Retinal pigment epithelial cell (primary cell): Measurements from ENCODE around the gene CTTNBP2NL.

Source experiments
- DNase-seq: peaks from one replicate; pipeline ENCODE4 v3.0.0-alpha.2; 2010; ENCODE audit warnings: low read depth
- H3K4me3 ChIP-seq: 2 replicates; pipeline ENCODE4 v1.5.1; 2011; ENCODE audit warnings: mild to moderate bottlenecking, low read length, control low read depth, moderate library complexity
- CTCF ChIP-seq: conservative IDR thresholded peaks from 2 replicates; pipeline ENCODE4 v1.5.1; 2011; ENCODE audit warnings: low read depth, low read length, control low read depth, inconsistent platforms

The CTTNBP2NL gene

DNA sequence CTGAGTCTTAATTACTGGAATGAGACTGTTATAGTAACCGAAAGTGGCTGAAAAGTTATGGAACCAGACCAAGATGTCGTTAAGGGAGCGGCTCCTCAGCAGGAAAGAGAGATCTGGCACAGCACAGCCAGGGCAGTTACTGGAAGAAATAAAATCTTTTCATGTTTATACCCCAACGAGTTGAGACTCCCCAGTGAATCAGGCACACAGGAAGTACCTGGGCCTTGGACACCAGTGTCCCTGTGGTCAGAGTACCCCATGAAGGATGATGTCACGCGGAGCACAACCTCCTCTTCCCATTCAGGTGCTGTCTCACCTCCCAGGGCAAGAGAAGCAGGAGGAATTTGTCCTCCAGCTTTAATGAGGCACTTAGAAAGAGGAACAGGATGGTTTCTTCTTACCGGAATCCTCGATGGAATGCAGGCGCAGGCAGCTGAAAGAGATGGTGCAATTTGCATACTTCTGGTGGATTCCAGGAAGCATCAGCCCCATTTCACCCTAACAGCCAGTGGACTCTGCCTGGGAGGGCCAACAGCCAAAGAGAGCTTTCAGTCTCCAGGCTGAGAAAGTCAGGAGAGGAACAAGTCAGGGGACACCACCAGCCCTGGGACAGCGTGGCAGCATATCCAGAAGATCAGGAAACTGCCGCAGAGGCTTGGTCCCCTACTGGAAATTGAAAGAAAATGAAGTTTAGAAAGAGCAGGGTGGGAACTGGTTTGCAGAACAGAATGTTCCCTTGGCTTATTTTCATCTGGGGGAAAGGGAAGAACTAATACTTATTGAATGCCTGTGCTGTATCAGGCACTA is 35.9 kb upstream of the CTTNBP2NL start:
- DNase-seq, result peak; percentile 63
- TF ChIP-seq CTCF, result peak; percentile 10
- no peak overlapping the region for H3K4me3 ChIP-seq

- no peak for DNase-seq
- no peak overlapping the region for H3K4me3 ChIP-seq
- TF ChIP-seq CTCF, result no peak
Measured at GRCh38 chr1:112363636-112364035, 32.4 kb upstream of the CTTNBP2NL start.

DNA sequence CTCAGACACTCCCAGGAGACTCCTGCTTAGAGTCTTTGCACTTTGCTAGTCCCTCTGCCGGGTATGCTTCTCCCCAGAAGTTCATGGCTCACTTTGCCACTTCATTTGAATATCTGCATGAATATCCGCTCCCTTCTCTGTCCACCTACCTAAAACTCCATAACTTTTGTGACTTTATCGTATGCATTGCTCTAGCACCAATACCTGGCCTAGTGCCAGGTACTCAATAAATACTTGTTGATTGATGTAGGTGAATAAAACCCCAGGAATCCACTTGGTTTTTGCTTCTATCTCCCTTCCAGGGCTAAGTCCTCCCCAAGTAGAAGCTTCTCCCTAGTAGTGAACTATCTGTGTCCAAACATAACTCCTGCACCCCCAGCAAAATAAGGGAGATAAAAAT is 27.8 kb upstream of the CTTNBP2NL start:
- TF ChIP-seq CTCF, result no peak
- no peak for DNase-seq
- no peak overlapping the region for H3K4me3 ChIP-seq

GRCh38 chr1:112369392-112370285 is 26.4 kb upstream of the CTTNBP2NL start:
- peak; percentile 30 for DNase-seq
- peak; percentile 98 for TF ChIP-seq CTCF
- H3K4me3 ChIP-seq, result no peak overlapping the region

- no peak for DNase-seq
- no peak for TF ChIP-seq CTCF
- H3K4me3 ChIP-seq, result no peak overlapping the region
Measured at GRCh38 chr1:112370996-112371395, 25.0 kb upstream of the CTTNBP2NL start.

DNA sequence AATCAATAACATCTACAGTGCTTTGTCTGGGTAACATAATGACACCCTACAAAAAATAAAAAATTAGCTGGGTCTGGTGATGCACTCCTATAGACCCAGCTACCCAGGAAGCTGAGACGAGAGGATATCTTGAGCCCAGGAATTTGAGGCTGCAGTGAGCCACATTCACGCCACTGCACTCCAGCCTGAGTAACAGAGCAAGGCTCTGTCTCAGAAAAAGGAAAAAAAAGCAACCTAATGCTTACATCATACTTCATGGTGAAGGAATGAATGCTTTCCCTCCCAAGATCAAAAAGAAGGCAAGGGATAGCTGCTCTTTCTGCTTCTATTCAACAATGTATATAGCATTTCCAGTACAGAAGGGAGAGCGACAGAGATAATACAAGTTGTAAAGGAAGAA is 24.2 kb upstream of the CTTNBP2NL start:
- H3K4me3 ChIP-seq, result no peak overlapping the region
- no peak for DNase-seq
- TF ChIP-seq CTCF, result no peak

DNA sequence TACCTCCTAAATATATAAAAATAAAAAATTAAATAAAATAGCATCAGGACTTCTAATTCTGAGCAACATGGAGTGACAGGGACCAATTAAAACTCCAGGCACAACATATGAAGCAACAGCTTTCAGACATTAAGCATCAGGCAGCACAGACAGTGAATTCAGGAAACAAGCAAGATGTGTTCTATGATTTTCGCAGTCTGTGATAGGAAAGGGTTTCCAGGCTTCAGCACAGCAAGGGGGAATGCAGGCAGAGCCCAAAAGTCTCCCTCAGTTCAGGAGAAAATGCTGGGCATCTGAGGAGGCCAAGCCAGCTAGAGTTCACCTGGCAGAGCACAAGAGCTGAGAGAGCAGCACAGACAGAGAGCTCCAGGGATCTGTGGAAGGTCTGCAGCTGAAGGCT is 22.2 kb upstream of the CTTNBP2NL start:
- H3K4me3 ChIP-seq, result no peak overlapping the region
- no peak for TF ChIP-seq CTCF
- no peak for DNase-seq
